HFF-Myc (cell line): ENCODE measurements around the gene C16orf78.

ENCODE experiments used
- DNase-seq: peaks from one replicate; pipeline ENCODE4 v3.0.0-alpha.2; 2011; ENCODE audit warnings: low read depth; ENCODE audit errors: extremely low read depth
- H3K4me3 ChIP-seq: replicated peaks from 2 replicates; pipeline ENCODE4 v1.5.1; 2011; ENCODE audit warnings: low read depth, mild to moderate bottlenecking, control low read depth, low read length
- CTCF ChIP-seq: IDR thresholded peaks from 2 replicates; pipeline ENCODE4 v1.5.1; 2012; ENCODE audit warnings: mild to moderate bottlenecking, low read depth, low read length, control low read depth; ENCODE audit errors: missing control alignments

C16orf78 gene

GRCh38 chr16:49441366-49441780, 67.8 kb downstream of the C16orf78 start:
- TF ChIP-seq CTCF: no peak
- H3K4me3 ChIP-seq: no peak overlapping the region
- no peak for DNase-seq

- no peak overlapping the region for H3K4me3 ChIP-seq
- no peak for DNase-seq
- no peak for TF ChIP-seq CTCF
These were observed 69.2 kb downstream of the C16orf78 start for GRCh38 chr16:49442805-49443204.

GRCh38 chr16:49443576-49443975, 70.0 kb downstream of the C16orf78 start:
- DNase-seq: no peak

GRCh38 chr16:49446805-49447204, 73.2 kb downstream of the C16orf78 start:
- no peak for DNase-seq
- no peak overlapping the region for H3K4me3 ChIP-seq
- no peak for TF ChIP-seq CTCF

More at GRCh38 chr16:49443576-49443975, 70.0 kb downstream of the C16orf78 start:
- H3K4me3 ChIP-seq: no peak overlapping the region
- no peak for TF ChIP-seq CTCF
